ENCODE results near the gene TTC39A.

DNA sequence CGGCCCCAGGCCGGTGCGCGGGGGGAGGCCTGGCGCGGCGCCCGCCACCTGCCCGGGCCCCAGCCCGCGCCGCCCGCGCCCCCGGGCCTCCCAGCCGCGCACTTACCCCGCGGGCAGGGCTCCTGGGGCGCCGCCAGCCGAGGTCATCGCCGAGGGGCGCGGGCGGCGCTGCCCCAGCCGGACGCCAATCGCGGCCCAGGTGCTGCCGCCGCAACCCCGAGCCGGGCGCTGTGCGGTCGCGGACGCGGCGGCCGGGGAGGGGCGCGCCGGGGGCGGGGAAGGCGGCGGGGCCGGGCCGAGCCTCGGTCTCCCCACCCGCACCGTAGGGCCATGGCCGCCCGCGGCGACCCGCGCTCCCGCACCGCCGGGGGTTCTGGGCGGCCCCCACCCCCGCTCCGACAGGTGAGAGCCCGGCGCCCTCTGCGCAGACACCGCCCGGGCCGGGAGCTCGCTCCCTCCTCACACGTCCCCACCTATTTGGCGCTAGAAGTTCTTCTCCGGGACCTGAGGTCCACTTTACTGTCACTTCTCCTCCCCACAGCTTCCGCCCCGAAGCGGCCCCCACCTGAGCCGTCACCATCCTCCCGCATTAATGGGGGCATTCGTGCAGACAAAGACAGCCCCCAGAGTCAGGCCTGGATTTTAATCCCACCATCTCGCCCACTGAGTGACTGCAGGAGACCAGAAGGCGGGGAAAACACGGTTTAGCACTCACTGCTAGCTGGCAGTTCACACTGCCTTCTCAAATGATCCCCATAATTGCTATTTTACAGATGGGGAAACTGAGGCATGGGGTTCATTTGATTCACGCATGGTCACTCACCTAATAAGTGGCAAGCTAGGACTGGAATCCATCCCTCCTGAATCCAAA lies at the start of gene TTC39A:
- TF ChIP-seq, protein P1, sequence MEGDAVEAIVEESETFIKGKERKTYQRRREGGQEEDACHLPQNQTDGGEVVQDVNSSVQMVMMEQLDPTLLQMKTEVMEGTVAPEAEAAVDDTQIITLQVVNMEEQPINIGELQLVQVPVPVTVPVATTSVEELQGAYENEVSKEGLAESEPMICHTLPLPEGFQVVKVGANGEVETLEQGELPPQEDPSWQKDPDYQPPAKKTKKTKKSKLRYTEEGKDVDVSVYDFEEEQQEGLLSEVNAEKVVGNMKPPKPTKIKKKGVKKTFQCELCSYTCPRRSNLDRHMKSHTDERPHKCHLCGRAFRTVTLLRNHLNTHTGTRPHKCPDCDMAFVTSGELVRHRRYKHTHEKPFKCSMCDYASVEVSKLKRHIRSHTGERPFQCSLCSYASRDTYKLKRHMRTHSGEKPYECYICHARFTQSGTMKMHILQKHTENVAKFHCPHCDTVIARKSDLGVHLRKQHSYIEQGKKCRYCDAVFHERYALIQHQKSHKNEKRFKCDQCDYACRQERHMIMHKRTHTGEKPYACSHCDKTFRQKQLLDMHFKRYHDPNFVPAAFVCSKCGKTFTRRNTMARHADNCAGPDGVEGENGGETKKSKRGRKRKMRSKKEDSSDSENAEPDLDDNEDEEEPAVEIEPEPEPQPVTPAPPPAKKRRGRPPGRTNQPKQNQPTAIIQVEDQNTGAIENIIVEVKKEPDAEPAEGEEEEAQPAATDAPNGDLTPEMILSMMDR (IDR thresholded peaks at IDR 0.05; ENCODE audit: low read length): no peak
- no peak for TF ChIP-seq EZH2 (IDR thresholded peaks at IDR 0.05; ENCODE audit: borderline replicate concordance, low read length)
